K562 (cell line): ENCODE results near the gene CMTM1. TPM values are rescaled to one million over a fixed set of nuclear protein-coding genes. Genes with fewer than 3 reads are reported as not detected.

Experiments used
- ARID1B ChIP-seq: fragments of 450-650 bp; IDR thresholded peaks from 2 replicates; pipeline ENCODE4 v1.6.1; 2016; ENCODE audit warnings: antibody characterized with exemption, mild to moderate bottlenecking, inconsistent platforms
- ATF7 ChIP-seq: fragments of 450-650 bp; IDR thresholded peaks from 2 replicates; pipeline ENCODE4 v1.7.1; 2014; ENCODE audit warnings: mild to moderate bottlenecking, moderate library complexity
- BCL6 ChIP-seq: fragments of 250-450 bp; sonication (Bioruptor Pico); IDR thresholded peaks from 2 replicates; pipeline ENCODE4 v1.4.0; 2020
- C11orf30 ChIP-seq: fragments of 450-650 bp; IDR thresholded peaks from 2 replicates; pipeline ENCODE4 v1.6.1; 2016; ENCODE audit warnings: low read depth, mild to moderate bottlenecking
- FOXK1 ChIP-seq: sonication (generic); formaldehyde crosslinking; IDR thresholded peaks from 2 replicates; pipeline ENCODE4 v1.8.0; 2022; ENCODE audit warnings: missing genetic modification reagents, mild to moderate bottlenecking, borderline replicate concordance
- HNRNPLL ChIP-seq: fragments of 200-400 bp; formaldehyde crosslinking; IDR thresholded peaks from 2 replicates; pipeline ENCODE4 v1.6.1; 2017; ENCODE audit warnings: low read length, low read depth, mild to moderate bottlenecking; ENCODE audit not compliant: poor library complexity, severe bottlenecking
- MAFF ChIP-seq: IDR thresholded peaks from 2 replicates; pipeline ENCODE4 v1.6.1; 2012; ENCODE audit warnings: low read length, improper control_type of control experiment
- MAFG ChIP-seq: fragments of 450-650 bp; conservative IDR thresholded peaks from 2 replicates; pipeline ENCODE4 v1.6.1; 2016; ENCODE audit warnings: missing genetic modification characterization, missing compliant biosample characterization
- MAZ ChIP-seq, 2 experiments: fragments of 450-650 bp in 1 of 2; sonication (generic) in 1 of 2; formaldehyde crosslinking; IDR thresholded peaks in 1 of 2; conservative IDR thresholded peaks in 1 of 2; 2 replicates each; pipeline versions ENCODE4 v1.4.0 to v1.5.0; 2020; ENCODE audit warnings: mild to moderate bottlenecking in 1 of 2, missing genetic modification reagents in 1 of 2
- POLR2H ChIP-seq: IDR thresholded peaks from 2 replicates; pipeline ENCODE4 v1.6.1; 2016; ENCODE audit warnings: missing genetic modification characterization, low read depth, mild to moderate bottlenecking, control low read depth, missing compliant biosample characterization, moderate library complexity
- POLR3G ChIP-seq: IDR thresholded peaks from 2 replicates; pipeline ENCODE4 v1.6.1; 2011; ENCODE audit not compliant: insufficient read length, insufficient replicate concordance; ENCODE audit errors: extremely low read depth
- SNIP1 ChIP-seq: fragments of 450-650 bp; IDR thresholded peaks from 2 replicates; pipeline ENCODE4 v1.7.1; 2017; ENCODE audit warnings: low read depth, mild to moderate bottlenecking
- TFE3 ChIP-seq: fragments of 450-650 bp; formaldehyde crosslinking; IDR thresholded peaks from 2 replicates; pipeline ENCODE4 v1.4.0; 2020; ENCODE audit warnings: mild to moderate bottlenecking, mixed read lengths
- THRA ChIP-seq: fragments of 450-650 bp; IDR thresholded peaks from 2 replicates; pipeline ENCODE4 v1.6.1; 2017; ENCODE audit warnings: mild to moderate bottlenecking, moderate library complexity
- ZNF253 ChIP-seq: fragments of 250-450 bp; sonication (Bioruptor Pico); conservative IDR thresholded peaks from 2 replicates; pipeline ENCODE4 v1.6.1; 2021; ENCODE audit warnings: mild to moderate bottlenecking
- ZNF316 ChIP-seq: fragments of 450-650 bp; IDR thresholded peaks from 2 replicates; pipeline ENCODE4 v1.6.1; 2016
- polyA plus RNA-seq, 8 experiments: library from polyadenylated mRNA; depleted of rRNA in 4 of 8; stranded (reverse) in 5 of 8; unstranded in 3 of 8; fragments of >200 nt; fragmentation: Nextera tagmentation in 2 of 8; fragmentation: Illumina TruSeq in 1 of 8; extraction: Ambion mirVana in 2 of 8; extraction: Trizol in 1 of 8; gene quantifications; 2 replicates each; pipeline versions ENCODE4 v1.2.1 to v1.2.3, GENCODE V29; 2011 to 2014; ENCODE audit warnings: inconsistent platforms in 1 of 8, missing spikeins in 1 of 8
- total RNA-seq, 7 experiments: library from RNA; depleted of rRNA in 6 of 7; stranded (reverse); fragments of >200 nt in 6 of 7; fragmentation: Illumina TruSeq in 2 of 7; extraction: Trizol in 2 of 7; gene quantifications; 2 replicates each; pipeline versions ENCODE4 v1.2.1 to v1.2.3, GENCODE V29; 2011 to 2021; ENCODE audit warnings: low replicate concordance in 1 of 7
- TF ChIP-seq, protein P1 (sequence below): fragments of 250-450 bp; sonication (Bioruptor Pico); IDR thresholded peaks from 2 replicates; pipeline ENCODE4 v1.5.0; 2020; ENCODE audit warnings: mild to moderate bottlenecking

CMTM1 gene
- total and polyA plus RNA-seq, 9 of the 15 experiments (the other 6 are each of a cell fraction or from before 2014, with no cell fraction given) = 0.25 to 2.6 (median 1.1) TPM; not detected in 2

DNA sequence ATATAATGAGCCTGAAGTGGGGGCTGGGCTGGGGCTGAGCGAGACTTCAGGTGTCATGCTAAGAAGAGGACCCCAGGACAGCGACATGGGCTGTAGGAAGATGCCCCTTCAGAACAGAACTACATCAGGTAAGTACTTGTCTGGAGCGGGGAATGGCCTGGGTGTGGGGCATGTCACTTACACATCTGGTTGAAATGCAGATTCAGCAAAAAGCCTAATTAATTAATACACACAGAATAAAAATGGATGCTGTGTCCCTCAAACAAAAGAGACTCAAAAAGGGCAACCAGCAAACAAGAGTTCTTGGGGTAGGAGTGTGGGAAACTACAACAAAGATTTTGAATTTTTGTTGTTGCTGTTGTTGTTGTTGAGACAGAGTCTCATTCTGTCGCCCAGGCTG is 24.8 kb downstream of the CMTM1 start (continued):
- TF ChIP-seq MAFG (tag) (peak; percentile 62), POLR3G (no peak), ARID1B (no peak), POLR2H (tag) (no peak), ATF7 (no peak), ZNF253 (CRISPR knock-in tag) (no peak), SNIP1 (no peak), MAZ (CRISPR knock-in tag; conservative IDR thresholded peaks at IDR 0.05 in 1 of 2, IDR thresholded peaks at IDR 0.05 in 1 of 2) (no peak), ZNF316 (peak; percentile 88), HNRNPLL (no peak), C11orf30 (peak; percentile 81), TFE3 (CRISPR knock-in tag) (no peak), THRA (no peak), BCL6 (CRISPR knock-in tag) (no peak), MAFF (peak; percentile 42; the same call in 1 of the 2 replicates), FOXK1 (CRISPR knock-in tag) (no peak)
- TF ChIP-seq, protein P1, sequence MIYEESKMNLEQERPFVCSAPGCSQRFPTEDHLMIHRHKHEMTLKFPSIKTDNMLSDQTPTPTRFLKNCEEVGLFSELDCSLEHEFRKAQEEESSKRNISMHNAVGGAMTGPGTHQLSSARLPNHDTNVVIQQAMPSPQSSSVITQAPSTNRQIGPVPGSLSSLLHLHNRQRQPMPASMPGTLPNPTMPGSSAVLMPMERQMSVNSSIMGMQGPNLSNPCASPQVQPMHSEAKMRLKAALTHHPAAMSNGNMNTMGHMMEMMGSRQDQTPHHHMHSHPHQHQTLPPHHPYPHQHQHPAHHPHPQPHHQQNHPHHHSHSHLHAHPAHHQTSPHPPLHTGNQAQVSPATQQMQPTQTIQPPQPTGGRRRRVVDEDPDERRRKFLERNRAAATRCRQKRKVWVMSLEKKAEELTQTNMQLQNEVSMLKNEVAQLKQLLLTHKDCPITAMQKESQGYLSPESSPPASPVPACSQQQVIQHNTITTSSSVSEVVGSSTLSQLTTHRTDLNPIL (CRISPR knock-in tag) = no peak
